Tibial nerve (tissue), 4 donors: ENCODE data around the gene FXYD6.

Experiments
- EP300 ChIP-seq, 2 donors: sonication (generic); formaldehyde crosslinking; IDR thresholded peaks; one replicate each; pipeline ENCODE4 v1.6.1; 2017; ENCODE audit warnings: antibody characterized with exemption in 2 of 2, mild to moderate bottlenecking in 1 of 2
- POLR2A ChIP-seq, 2 donors: fragments of 450-650 bp; IDR thresholded peaks; one replicate each; pipeline ENCODE4 v1.6.1; 2017; ENCODE audit warnings: antibody characterized with exemption in 2 of 2, mild to moderate bottlenecking in 2 of 2, moderate library complexity in 2 of 2
- TF ChIP-seq, protein P1 (sequence below), 5 experiments: fragments of 200-600 bp in 3 of 5; fragments of 450-650 bp in 2 of 5; sonication (generic) in 3 of 5; IDR thresholded peaks; one replicate each; pipeline ENCODE4 v1.5.1; 2016 to 2019; ENCODE audit warnings: antibody characterized with exemption in 5 of 5, mild to moderate bottlenecking in 3 of 5, moderate library complexity in 2 of 5

DNA sequence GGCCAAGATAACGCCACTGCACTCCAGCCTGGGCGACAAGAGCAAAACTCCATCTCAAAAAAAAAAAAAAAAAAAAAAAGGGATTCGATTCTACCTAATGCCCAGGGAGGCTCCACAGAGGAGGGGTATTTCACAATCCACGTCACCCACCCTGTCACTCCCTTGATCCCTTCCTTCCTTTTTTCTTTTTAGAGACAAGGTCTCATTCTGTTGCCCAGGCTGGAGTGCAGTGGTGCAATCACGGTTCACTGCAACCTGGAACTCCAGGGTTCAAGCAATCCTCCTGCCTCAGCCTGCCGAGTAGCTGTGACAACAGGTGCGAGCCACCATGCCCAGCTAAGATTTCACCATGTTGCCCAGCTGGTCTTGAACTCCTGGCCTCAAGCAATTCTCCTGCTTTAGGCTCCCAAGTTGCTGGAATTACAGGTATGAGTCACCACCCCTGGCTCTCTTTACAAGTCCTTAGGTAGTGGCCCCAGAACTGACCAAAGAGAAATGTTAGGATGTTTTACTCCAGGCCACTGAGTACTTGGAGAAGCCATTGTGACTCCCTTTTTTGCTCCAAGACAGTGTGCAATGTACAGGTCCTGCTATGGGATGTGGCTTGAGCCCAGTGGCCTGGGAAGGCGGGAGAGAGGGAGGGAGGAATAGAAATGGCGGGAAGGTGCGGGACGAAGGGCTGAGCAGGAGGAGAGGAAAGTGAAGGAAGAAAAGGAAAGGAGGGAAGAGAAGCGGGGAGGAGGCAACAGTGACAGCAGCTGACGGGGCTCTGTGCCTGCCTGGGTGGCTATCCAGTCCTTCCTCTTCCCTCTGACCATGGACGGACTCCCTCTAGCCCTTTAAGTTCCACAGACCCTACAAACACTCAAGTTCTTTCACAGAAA is 40.1 kb downstream of the FXYD6 start:
- TF ChIP-seq, protein P1, sequence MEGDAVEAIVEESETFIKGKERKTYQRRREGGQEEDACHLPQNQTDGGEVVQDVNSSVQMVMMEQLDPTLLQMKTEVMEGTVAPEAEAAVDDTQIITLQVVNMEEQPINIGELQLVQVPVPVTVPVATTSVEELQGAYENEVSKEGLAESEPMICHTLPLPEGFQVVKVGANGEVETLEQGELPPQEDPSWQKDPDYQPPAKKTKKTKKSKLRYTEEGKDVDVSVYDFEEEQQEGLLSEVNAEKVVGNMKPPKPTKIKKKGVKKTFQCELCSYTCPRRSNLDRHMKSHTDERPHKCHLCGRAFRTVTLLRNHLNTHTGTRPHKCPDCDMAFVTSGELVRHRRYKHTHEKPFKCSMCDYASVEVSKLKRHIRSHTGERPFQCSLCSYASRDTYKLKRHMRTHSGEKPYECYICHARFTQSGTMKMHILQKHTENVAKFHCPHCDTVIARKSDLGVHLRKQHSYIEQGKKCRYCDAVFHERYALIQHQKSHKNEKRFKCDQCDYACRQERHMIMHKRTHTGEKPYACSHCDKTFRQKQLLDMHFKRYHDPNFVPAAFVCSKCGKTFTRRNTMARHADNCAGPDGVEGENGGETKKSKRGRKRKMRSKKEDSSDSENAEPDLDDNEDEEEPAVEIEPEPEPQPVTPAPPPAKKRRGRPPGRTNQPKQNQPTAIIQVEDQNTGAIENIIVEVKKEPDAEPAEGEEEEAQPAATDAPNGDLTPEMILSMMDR (IDR thresholded peaks at IDR 0.05), result no peak
- TF ChIP-seq POLR2A (IDR thresholded peaks at IDR 0.05), result no peak
- no peak for TF ChIP-seq EP300 (IDR thresholded peaks at IDR 0.05)
